K562 (cell line): ENCODE measurements around the gene ZNF773. TPM values are rescaled to one million over a fixed set of nuclear protein-coding genes. Genes with fewer than 3 reads are reported as not detected.

ENCODE experiments used
- TFAP4 ChIP-seq: sonication (generic); formaldehyde crosslinking; IDR thresholded peaks from 2 replicates; pipeline ENCODE4 v1.8.0; 2022; ENCODE audit warnings: missing genetic modification reagents, mild to moderate bottlenecking, moderate library complexity, borderline replicate concordance
- ZNF518B ChIP-seq: fragments of 250-450 bp; sonication (Bioruptor Pico); IDR thresholded peaks from 2 replicates; pipeline ENCODE4 v1.5.0; 2021; ENCODE audit warnings: mild to moderate bottlenecking, moderate library complexity
- polyA plus RNA-seq, 8 experiments: library from polyadenylated mRNA; depleted of rRNA in 4 of 8; stranded (reverse) in 5 of 8; unstranded in 3 of 8; fragments of >200 nt; fragmentation: Nextera tagmentation in 2 of 8; fragmentation: Illumina TruSeq in 1 of 8; extraction: Ambion mirVana in 2 of 8; extraction: Trizol in 1 of 8; gene quantifications; 2 replicates each; pipeline versions ENCODE4 v1.2.1 to v1.2.3, GENCODE V29; 2011 to 2014; ENCODE audit warnings: inconsistent platforms in 1 of 8, missing spikeins in 1 of 8
- total RNA-seq, 7 experiments: library from RNA; depleted of rRNA in 6 of 7; stranded (reverse); fragments of >200 nt in 6 of 7; fragmentation: Illumina TruSeq in 2 of 7; extraction: Trizol in 2 of 7; gene quantifications; 2 replicates each; pipeline versions ENCODE4 v1.2.1 to v1.2.3, GENCODE V29; 2011 to 2021; ENCODE audit warnings: low replicate concordance in 1 of 7
- TF ChIP-seq, protein P1 (sequence below): fragments of 450-650 bp; IDR thresholded peaks from 2 replicates; pipeline ENCODE4 v1.6.1; 2016; ENCODE audit warnings: antibody characterized with exemption

ZNF773 gene
- total and polyA plus RNA-seq, 9 of the 15 experiments (the other 6 are each of a cell fraction or from before 2014, with no cell fraction given) = 0.04 to 2.0 (median 0.45) TPM; not detected in 3

- no peak for TF ChIP-seq ZNF518B (CRISPR knock-in tag)
- no peak for TF ChIP-seq TFAP4 (CRISPR knock-in tag)
- TF ChIP-seq, protein P1, sequence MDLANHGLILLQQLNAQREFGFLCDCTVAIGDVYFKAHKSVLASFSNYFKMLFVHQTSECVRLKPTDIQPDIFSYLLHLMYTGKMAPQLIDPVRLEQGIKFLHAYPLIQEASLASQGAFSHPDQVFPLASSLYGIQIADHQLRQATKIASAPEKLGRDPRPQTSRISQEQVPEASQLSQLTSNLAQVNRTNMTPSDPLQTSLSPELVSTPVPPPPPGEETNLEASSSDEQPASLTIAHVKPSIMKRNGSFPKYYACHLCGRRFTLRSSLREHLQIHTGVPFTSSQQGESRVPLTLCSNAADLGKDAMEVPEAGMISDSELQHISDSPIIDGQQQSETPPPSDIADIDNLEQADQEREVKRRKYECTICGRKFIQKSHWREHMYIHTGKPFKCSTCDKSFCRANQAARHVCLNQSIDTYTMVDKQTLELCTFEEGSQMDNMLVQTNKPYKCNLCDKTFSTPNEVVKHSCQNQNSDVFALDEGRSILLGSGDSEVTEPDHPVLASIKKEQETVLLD = no peak
Measured at GRCh38 chr19:57452307-57452706, 47.4 kb upstream of the ZNF773 start (continued).
